Head of caudate nucleus (tissue), 42 donors: ENCODE results near the gene AKAP13.

ENCODE experiments used
- DNase-seq, 42 donors: peaks; one replicate each; pipeline versions ENCODE4 v3.0.0 to v3.0.0-alpha.2; 2020 to 2021; ENCODE audit warnings: mixed read lengths in 7 of 42
- intact Hi-C: fragments of 100-400 bp; cut with DNase I; formaldehyde crosslinking; loops from one replicate; pipeline ENCODE4 v1.15.0; 2022

AKAP13 gene

GRCh38 chr15:85691350-85692240 is 311.2 kb downstream of the AKAP13 start:
- DNase-seq, result no peak
- intact Hi-C loops, result no loop called here

GRCh38 chr15:85692321-85692720 is 311.9 kb downstream of the AKAP13 start:
- no peak for DNase-seq
- intact Hi-C loops, result no loop called here

- no peak for DNase-seq
- intact Hi-C loops, result no loop called here
These were observed 312.5 kb downstream of the AKAP13 start for GRCh38 chr15:85692873-85693272.

GRCh38 chr15:85693277-85693676 is 312.9 kb downstream of the AKAP13 start:
- intact Hi-C loops, result no loop called here

GRCh38 chr15:85694091-85694490 is 313.7 kb downstream of the AKAP13 start:
- DNase-seq, result peak in 1 of 42 donors; percentile 8
- intact Hi-C loops, result no loop called here

More at GRCh38 chr15:85693277-85693676, 312.9 kb downstream of the AKAP13 start:
- no peak for DNase-seq

GRCh38 chr15:85700767-85701166 is 320.4 kb downstream of the AKAP13 start:
- intact Hi-C loops, result no loop called here
- no peak for DNase-seq

- DNase-seq, result no peak
- intact Hi-C loops, result no loop called here
These were observed 322.1 kb downstream of the AKAP13 start for GRCh38 chr15:85702321-85703101.

GRCh38 chr15:85704066-85704465 is 323.7 kb downstream of the AKAP13 start:
- intact Hi-C loops, result no loop called here
- DNase-seq, result peak in 14 of 42 donors; percentile 16 to 69 (median 40)

GRCh38 chr15:85704720-85705429 is 324.5 kb downstream of the AKAP13 start:
- DNase-seq, result no peak
- intact Hi-C loops, result no loop called here

- intact Hi-C loops, result no loop called here
- DNase-seq, result no peak
These were observed 326.5 kb downstream of the AKAP13 start for GRCh38 chr15:85706779-85707518.

- DNase-seq, result peak in 1 of 42 donors; percentile 17
- intact Hi-C loops, result no loop called here
These were observed 327.3 kb downstream of the AKAP13 start for GRCh38 chr15:85707519-85708338.

GRCh38 chr15:85708402-85708941 is 328.1 kb downstream of the AKAP13 start:
- intact Hi-C loops, result no loop called here
- no peak for DNase-seq

GRCh38 chr15:85709250-85709649 is 328.8 kb downstream of the AKAP13 start:
- intact Hi-C loops, result no loop called here
- DNase-seq, result no peak

- intact Hi-C loops, result no loop called here
- no peak for DNase-seq
These were observed 330.0 kb downstream of the AKAP13 start for GRCh38 chr15:85710340-85710842.

- intact Hi-C loops, result no loop called here
- DNase-seq, result peak in 16 of 42 donors; percentile 21 to 65 (median 30)
These were observed 331.3 kb downstream of the AKAP13 start for GRCh38 chr15:85711580-85712192.

- no peak for DNase-seq
- intact Hi-C loops, result no loop called here
These were observed 335.9 kb downstream of the AKAP13 start for GRCh38 chr15:85716261-85716660.

- no peak for DNase-seq
- intact Hi-C loops, result no loop called here
These were observed 336.8 kb downstream of the AKAP13 start for GRCh38 chr15:85717212-85717611.
